Measurements from ENCODE around the gene KCNMA1. TPM values are rescaled to one million over a fixed set of nuclear protein-coding genes. Genes with fewer than 3 reads are reported as not detected.

Gene KCNMA1
- total and polyA plus RNA-seq, 10 of the 15 experiments (the other 5 are each of a cell fraction or from before 2014, with no cell fraction given): 8.5 to 77.0 (median 21.3) TPM

DNA sequence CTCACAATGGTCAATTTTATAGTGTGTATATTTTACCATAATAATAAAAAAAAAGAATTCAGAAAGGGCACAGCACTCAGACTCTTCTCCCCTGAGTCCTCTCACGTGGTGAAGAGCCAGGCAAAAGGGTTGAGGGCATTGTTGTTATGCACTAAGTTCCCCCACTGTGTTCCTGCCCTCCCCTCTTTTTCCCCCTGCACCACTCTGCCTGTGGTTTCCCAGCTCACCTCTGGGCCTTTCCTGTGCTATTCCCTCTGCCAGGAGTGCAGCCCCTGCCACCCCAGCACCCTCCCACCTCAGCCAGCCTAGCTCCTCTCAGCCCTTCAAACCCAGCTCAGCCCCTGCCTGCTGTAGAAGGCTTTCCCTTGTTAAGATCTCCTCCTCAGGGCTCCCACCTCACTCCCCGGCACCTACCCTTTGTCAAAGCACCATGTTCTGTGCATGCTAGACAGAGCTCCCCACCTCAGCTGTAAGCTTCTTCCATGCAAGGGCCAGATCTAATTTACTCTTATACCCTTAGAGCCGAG, 108.5 kb downstream of the KCNMA1 start:
- intact Hi-C loops (cut with micrococcal nuclease; ENCODE audit: unreplicated experiment) (no loop called here), in situ Hi-C loops (cut with MboI) (no loop called here)
- Histone ChIP-seq H3K4me1 (ENCODE audit: control insufficient read depth, insufficient read depth, low read length) (no peaks in the 10 kb centered on the region), H3K4me3 (no peak overlapping the region), H3K9ac (ENCODE audit: control insufficient read depth, insufficient read depth, low read length) (no peak overlapping the region), H3K79me2 (ENCODE audit: control insufficient read depth, insufficient read depth, low read length) (no peaks in the 10 kb centered on the region), H2AFZ (ENCODE audit: control insufficient read depth, low read depth, low read length) (no peak overlapping the region), H3K9me3 (replicated peaks; ENCODE audit: control insufficient read depth, insufficient read depth, low read length) (no peaks in the 10 kb centered on the region), H4K20me1 (ENCODE audit: control insufficient read depth, insufficient read depth) (no peaks in the 10 kb centered on the region), H3K27me3 (replicated peaks in 1 of 2; ENCODE audit: control insufficient read depth in 2 of 2, insufficient read depth in 2 of 2, low read length in 1 of 2) (no peaks in the 10 kb centered on the region), H3K4me2 (ENCODE audit: control insufficient read depth, insufficient read depth) (no peak overlapping the region), H3K27ac (ENCODE audit: control insufficient read depth, insufficient read depth) (no peak overlapping the region), H3K36me3 (ENCODE audit: control insufficient read depth in 2 of 2, insufficient read depth in 2 of 2, low read length in 1 of 2) (no peaks in the 10 kb centered on the region)
- no TSS peak for BruUV-seq (replicated peaks)
- no peak for FAIRE-seq
- ATAC-seq: no peak
- RAD21 ChIA-PET (ENCODE audit: unreplicated experiment): interaction anchor here (1.6 kb wide), 1 partner anchor 112 kb away, joined by 3 read pairs; no protein-coding TSS in a partner anchor
- WGBS (ENCODE audit: insufficient coverage, insufficient replicate concordance, low lambda C conversion rate, missing lambda C conversion rate): 41% methylated on average over 3 of the region's 3 CpGs
- TF ChIP-seq RAD21 (IDR thresholded peaks at IDR 0.05; ENCODE audit: insufficient read depth, low read depth, low read length) (no peak), PML (IDR thresholded peaks at IDR 0.05; ENCODE audit: low read length) (no peak), SKIL (IDR thresholded peaks at IDR 0.05; ENCODE audit: low read depth, poor library complexity, severe bottlenecking) (no peak), NR2F1 (conservative IDR thresholded peaks at IDR 0.05) (no peak), ZNF207 (IDR thresholded peaks at IDR 0.05; ENCODE audit: borderline replicate concordance) (no peak), RAD51 (IDR thresholded peaks at IDR 0.05) (no peak), POLR2AphosphoS2 (IDR thresholded peaks at IDR 0.05; ENCODE audit: low read depth, low read length) (no peak), IRF4 (IDR thresholded peaks at IDR 0.05; ENCODE audit: low read depth, low read length) (no peak), SMAD1 (IDR thresholded peaks at IDR 0.05; ENCODE audit: low read depth, partially characterized antibody) (no peak), KLF5 (IDR thresholded peaks at IDR 0.05; ENCODE audit: partially characterized antibody) (no peak), PAX8 (IDR thresholded peaks at IDR 0.05) (no peak)
- TF ChIP-seq, protein P1, sequence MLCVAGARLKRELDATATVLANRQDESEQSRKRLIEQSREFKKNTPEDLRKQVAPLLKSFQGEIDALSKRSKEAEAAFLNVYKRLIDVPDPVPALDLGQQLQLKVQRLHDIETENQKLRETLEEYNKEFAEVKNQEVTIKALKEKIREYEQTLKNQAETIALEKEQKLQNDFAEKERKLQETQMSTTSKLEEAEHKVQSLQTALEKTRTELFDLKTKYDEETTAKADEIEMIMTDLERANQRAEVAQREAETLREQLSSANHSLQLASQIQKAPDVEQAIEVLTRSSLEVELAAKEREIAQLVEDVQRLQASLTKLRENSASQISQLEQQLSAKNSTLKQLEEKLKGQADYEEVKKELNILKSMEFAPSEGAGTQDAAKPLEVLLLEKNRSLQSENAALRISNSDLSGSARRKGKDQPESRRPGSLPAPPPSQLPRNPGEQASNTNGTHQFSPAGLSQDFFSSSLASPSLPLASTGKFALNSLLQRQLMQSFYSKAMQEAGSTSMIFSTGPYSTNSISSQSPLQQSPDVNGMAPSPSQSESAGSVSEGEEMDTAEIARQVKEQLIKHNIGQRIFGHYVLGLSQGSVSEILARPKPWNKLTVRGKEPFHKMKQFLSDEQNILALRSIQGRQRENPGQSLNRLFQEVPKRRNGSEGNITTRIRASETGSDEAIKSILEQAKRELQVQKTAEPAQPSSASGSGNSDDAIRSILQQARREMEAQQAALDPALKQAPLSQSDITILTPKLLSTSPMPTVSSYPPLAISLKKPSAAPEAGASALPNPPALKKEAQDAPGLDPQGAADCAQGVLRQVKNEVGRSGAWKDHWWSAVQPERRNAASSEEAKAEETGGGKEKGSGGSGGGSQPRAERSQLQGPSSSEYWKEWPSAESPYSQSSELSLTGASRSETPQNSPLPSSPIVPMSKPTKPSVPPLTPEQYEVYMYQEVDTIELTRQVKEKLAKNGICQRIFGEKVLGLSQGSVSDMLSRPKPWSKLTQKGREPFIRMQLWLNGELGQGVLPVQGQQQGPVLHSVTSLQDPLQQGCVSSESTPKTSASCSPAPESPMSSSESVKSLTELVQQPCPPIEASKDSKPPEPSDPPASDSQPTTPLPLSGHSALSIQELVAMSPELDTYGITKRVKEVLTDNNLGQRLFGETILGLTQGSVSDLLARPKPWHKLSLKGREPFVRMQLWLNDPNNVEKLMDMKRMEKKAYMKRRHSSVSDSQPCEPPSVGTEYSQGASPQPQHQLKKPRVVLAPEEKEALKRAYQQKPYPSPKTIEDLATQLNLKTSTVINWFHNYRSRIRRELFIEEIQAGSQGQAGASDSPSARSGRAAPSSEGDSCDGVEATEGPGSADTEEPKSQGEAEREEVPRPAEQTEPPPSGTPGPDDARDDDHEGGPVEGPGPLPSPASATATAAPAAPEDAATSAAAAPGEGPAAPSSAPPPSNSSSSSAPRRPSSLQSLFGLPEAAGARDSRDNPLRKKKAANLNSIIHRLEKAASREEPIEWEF (IDR thresholded peaks at IDR 0.05; ENCODE audit: insufficient replicate concordance, low read depth, low read length): no peak
- TF ChIP-seq, protein P2, sequence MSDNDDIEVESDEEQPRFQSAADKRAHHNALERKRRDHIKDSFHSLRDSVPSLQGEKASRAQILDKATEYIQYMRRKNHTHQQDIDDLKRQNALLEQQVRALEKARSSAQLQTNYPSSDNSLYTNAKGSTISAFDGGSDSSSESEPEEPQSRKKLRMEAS (IDR thresholded peaks at IDR 0.05; ENCODE audit: low read depth, low read length): no peak
- TF ChIP-seq, protein P3, sequence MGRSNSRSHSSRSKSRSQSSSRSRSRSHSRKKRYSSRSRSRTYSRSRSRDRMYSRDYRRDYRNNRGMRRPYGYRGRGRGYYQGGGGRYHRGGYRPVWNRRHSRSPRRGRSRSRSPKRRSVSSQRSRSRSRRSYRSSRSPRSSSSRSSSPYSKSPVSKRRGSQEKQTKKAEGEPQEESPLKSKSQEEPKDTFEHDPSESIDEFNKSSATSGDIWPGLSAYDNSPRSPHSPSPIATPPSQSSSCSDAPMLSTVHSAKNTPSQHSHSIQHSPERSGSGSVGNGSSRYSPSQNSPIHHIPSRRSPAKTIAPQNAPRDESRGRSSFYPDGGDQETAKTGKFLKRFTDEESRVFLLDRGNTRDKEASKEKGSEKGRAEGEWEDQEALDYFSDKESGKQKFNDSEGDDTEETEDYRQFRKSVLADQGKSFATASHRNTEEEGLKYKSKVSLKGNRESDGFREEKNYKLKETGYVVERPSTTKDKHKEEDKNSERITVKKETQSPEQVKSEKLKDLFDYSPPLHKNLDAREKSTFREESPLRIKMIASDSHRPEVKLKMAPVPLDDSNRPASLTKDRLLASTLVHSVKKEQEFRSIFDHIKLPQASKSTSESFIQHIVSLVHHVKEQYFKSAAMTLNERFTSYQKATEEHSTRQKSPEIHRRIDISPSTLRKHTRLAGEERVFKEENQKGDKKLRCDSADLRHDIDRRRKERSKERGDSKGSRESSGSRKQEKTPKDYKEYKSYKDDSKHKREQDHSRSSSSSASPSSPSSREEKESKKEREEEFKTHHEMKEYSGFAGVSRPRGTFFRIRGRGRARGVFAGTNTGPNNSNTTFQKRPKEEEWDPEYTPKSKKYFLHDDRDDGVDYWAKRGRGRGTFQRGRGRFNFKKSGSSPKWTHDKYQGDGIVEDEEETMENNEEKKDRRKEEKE (IDR thresholded peaks at IDR 0.05): no peak
- DNase-seq (ENCODE audit: low read depth, low spot score): no peak
- POLR2A ChIA-PET: interaction anchor here (0.9 to 1.6 kb wide), 2 partner anchors 11 to 26 kb away, joined by 3 to 8 read pairs; no protein-coding TSS in a partner anchor
- CTCF ChIA-PET: interaction anchor here (1.5 kb wide), 1 partner anchor 363 kb away, joined by 4 read pairs; no protein-coding TSS in a partner anchor
- SMC1A ChIA-PET (ENCODE audit: uncharacterized antibody, unreplicated experiment): interaction anchor here (0.6 to 1.8 kb wide), 6 partner anchors 12 to 173 kb away, joined by 3 to 4 read pairs (median 3); no protein-coding TSS in a partner anchor
